ENCODE results near the gene AHNAK. TPM values are rescaled to one million over a fixed set of nuclear protein-coding genes. Genes with fewer than 3 reads are reported as not detected.

AHNAK gene
- total RNA-seq, 4 donors from 2014 or later = 227 to 400 (median 288) TPM

- Histone ChIP-seq H3K9me3 (no peaks in the 10 kb centered on the region), H3K4me3 (replicated peaks in 1 of 3) (no peak overlapping the region), H3K27me3 (no peaks in the 10 kb centered on the region), H3K27ac (no peak overlapping the region), H3K4me1 (peaks cover 0 to 4% of the 10 kb centered on the region in 2 donors), H3K36me3 (no peaks in the 10 kb centered on the region)
- TF ChIP-seq POLR2A (IDR thresholded peaks at IDR 0.05) (no peak), CTCF (IDR thresholded peaks at IDR 0.05) (no peak)
- WGBS, 2 donors = 73 to 82% methylated on average over 3 of the region's 3 CpGs
- no peak for DNase-seq
- intact Hi-C loops (cut with DNase I) = loop anchor here (10.0 kb wide), 2 partner anchors 302 to 472 kb away; no protein-coding TSS in a partner anchor
These were observed 154.1 kb downstream of the AHNAK start for GRCh38 chr11:62392506-62392905.

- TF ChIP-seq CTCF (IDR thresholded peaks at IDR 0.05) (no peak), POLR2A (IDR thresholded peaks at IDR 0.05) (no peak)
- no peak for DNase-seq
- intact Hi-C loops (cut with DNase I) = loop anchor here (10.0 kb wide), 2 partner anchors 303 to 473 kb away; no protein-coding TSS in a partner anchor
- Histone ChIP-seq H3K4me1 (peaks cover 0 to 4% of the 10 kb centered on the region in 2 donors), H3K9me3 (no peaks in the 10 kb centered on the region), H3K27ac (no peak overlapping the region), H3K4me3 (replicated peaks in 1 of 3) (no peak overlapping the region), H3K36me3 (no peaks in the 10 kb centered on the region), H3K27me3 (no peaks in the 10 kb centered on the region)
- WGBS, 2 donors = 83 to 85% methylated on average over 16 of the region's 16 CpGs
These were observed 154.8 kb downstream of the AHNAK start for GRCh38 chr11:62391642-62392425.

DNA sequence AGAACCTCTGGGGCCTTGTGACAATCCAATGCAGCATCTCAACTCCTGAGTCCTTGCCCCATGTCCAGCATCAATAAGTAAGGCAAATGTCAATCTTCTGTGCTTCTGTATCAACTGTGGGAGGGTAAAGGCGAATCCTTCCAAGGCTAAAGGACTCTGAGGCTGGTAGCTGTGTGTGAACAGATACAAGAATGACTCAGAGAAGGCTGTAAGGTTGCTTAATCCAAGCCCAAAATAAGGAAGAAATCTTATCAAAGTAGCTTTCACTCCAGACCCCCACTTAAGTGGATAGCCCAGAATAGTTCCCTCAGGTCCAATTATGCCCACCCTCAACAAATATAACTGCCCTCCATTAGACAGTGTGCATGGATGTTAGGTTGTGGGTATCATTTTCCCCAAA lies 155.9 kb downstream of the AHNAK start:
- H3K36me3 ChIP-seq = no peaks in the 10 kb centered on the region
- no peak overlapping the region for H3K4me3 ChIP-seq (replicated peaks in 1 of 3)
- no peak for TF ChIP-seq CTCF (IDR thresholded peaks at IDR 0.05)
- TF ChIP-seq POLR2A (IDR thresholded peaks at IDR 0.05) = no peak
- peaks cover 0 to 4% of the 10 kb centered on the region in 2 donors for H3K4me1 ChIP-seq
- DNase-seq = no peak
- intact Hi-C loops (cut with DNase I) = loop anchor here (10.0 kb wide), 2 partner anchors 304 to 474 kb away; no protein-coding TSS in a partner anchor
- 85 to 87% methylated on average over 1 of the region's 1 CpG for WGBS, 2 donors
- no peak overlapping the region for H3K27ac ChIP-seq
- no peaks in the 10 kb centered on the region for H3K27me3 ChIP-seq
- H3K9me3 ChIP-seq = no peaks in the 10 kb centered on the region

DNA sequence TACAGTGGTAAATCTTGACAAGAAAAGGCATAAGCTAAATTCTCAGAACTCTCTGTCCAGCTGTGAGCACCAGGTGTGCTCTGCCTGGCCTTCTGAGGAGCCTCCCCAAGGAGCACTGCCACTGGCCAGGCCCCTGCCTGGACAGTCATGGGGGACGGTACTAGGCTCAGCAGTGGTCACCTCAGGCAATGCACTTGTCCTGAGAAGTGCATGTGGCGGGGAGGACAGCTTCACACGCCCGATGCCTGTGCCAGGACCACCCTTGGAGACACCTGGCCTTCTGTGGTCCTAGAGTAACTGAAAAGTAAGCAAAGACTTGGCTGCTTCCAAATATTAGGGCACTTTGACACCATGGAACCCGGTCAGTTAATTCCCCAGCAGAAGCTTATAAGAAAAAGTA lies 156.4 kb downstream of the AHNAK start:
- DNase-seq = no peak
- intact Hi-C loops (cut with DNase I) = loop anchor here (10.0 kb wide), 2 partner anchors 305 to 475 kb away; no protein-coding TSS in a partner anchor
- 61 to 96% methylated on average over 3 to 4 of the region's 5 CpGs for WGBS, 2 donors

More for the DNA sequence above, 156.4 kb downstream of the AHNAK start:
- TF ChIP-seq CTCF (IDR thresholded peaks at IDR 0.05) (no peak), POLR2A (IDR thresholded peaks at IDR 0.05) (no peak)
- Histone ChIP-seq H3K27ac (no peak overlapping the region), H3K27me3 (no peaks in the 10 kb centered on the region), H3K36me3 (no peaks in the 10 kb centered on the region), H3K4me1 (peaks cover 0 to 2% of the 10 kb centered on the region in 2 donors), H3K4me3 (replicated peaks in 1 of 3) (no peak overlapping the region), H3K9me3 (no peaks in the 10 kb centered on the region)

Measured in thyroid gland (tissue), 4 donors.